A549 (cell line): Measurements from ENCODE around the gene MPPED1.

Source experiments
- BCL3 ChIP-seq: fragments of >200 bp; sonication (Bioruptor Twin); formaldehyde crosslinking; IDR thresholded peaks from 3 replicates; pipeline ENCODE4 v1.6.1; 2016
- CTCF ChIP-seq: fragments of >200 bp; sonication (Bioruptor Twin); formaldehyde crosslinking; IDR thresholded peaks from 3 replicates; pipeline ENCODE4 v1.5.1; 2016
- EP300 ChIP-seq, 2 experiments: fragments of >200 bp; sonication (Bioruptor Twin); formaldehyde crosslinking; IDR thresholded peaks; 2 replicates in 1 of 2; 3 replicates in 1 of 2; pipeline ENCODE4 v1.6.1; 2016 to 2017
- JUNB ChIP-seq: fragments of >200 bp; sonication (Bioruptor Twin); formaldehyde crosslinking; IDR thresholded peaks from 2 replicates; pipeline ENCODE4 v1.6.1; 2016
- MAFK ChIP-seq: fragments of 450-650 bp; IDR thresholded peaks from 2 replicates; pipeline ENCODE4 v1.6.1; 2014; ENCODE audit not compliant: partially characterized antibody
- ZC3H11A ChIP-seq: fragments of 450-650 bp; IDR thresholded peaks from 2 replicates; pipeline ENCODE4 v1.6.1; 2014; ENCODE audit warnings: antibody characterized with exemption, mild to moderate bottlenecking

- TF ChIP-seq CTCF (no peak), MAFK (no peak), EP300 (IDR thresholded peaks at IDR 0.05) (no peak), JUNB (no peak), BCL3 (no peak), ZC3H11A (no peak)
Observed at GRCh38 chr22:43409800-43410199, 2.0 kb upstream of the MPPED1 start.
